GM10266 (cell line): ENCODE results near the gene ANKFY1.

Experiments
- DNase-seq: peaks from one replicate; pipeline ENCODE4 v3.0.0; 2012; ENCODE audit errors: extremely low spot score
- CTCF ChIP-seq: IDR thresholded peaks from 2 replicates; pipeline ENCODE4 v1.5.1; 2012; ENCODE audit warnings: mild to moderate bottlenecking, low read depth; ENCODE audit not compliant: control insufficient read depth, insufficient read depth; ENCODE audit errors: missing control alignments

Gene ANKFY1

GRCh38 chr17:4136373-4136772 is 127.4 kb downstream of the ANKFY1 start:
- no peak for TF ChIP-seq CTCF
- DNase-seq, result no peak

GRCh38 chr17:4135489-4135888 is 128.3 kb downstream of the ANKFY1 start:
- TF ChIP-seq CTCF, result no peak

GRCh38 chr17:4134721-4135120 is 129.1 kb downstream of the ANKFY1 start:
- DNase-seq, result no peak
- no peak for TF ChIP-seq CTCF

More at GRCh38 chr17:4135489-4135888, 128.3 kb downstream of the ANKFY1 start:
- DNase-seq, result no peak

GRCh38 chr17:4130715-4131114 is 133.1 kb downstream of the ANKFY1 start:
- no peak for TF ChIP-seq CTCF
- DNase-seq, result no peak

GRCh38 chr17:4127555-4127954 is 136.2 kb downstream of the ANKFY1 start:
- peak; percentile 18 for DNase-seq
- TF ChIP-seq CTCF, result no peak

- no peak for DNase-seq
- TF ChIP-seq CTCF, result no peak
These were observed 138.2 kb downstream of the ANKFY1 start for GRCh38 chr17:4125552-4125951.

- no peak for TF ChIP-seq CTCF
These were observed 138.8 kb downstream of the ANKFY1 start for GRCh38 chr17:4124999-4125398.

More at GRCh38 chr17:4124999-4125398, 138.8 kb downstream of the ANKFY1 start:
- no peak for DNase-seq
